Measurements from ENCODE around the gene NCAM1.

NCAM1 gene

GRCh38 chr11:112996994-112997393, 35.8 kb downstream of the NCAM1 start:
- no peak overlapping the region for H3K4ac ChIP-seq (ENCODE audit: low read length)
- no peak overlapping the region for H3K23ac ChIP-seq (ENCODE audit: low read depth, low read length, poor library complexity)
- no peaks in the 10 kb centered on the region for H3K79me1 ChIP-seq (ENCODE audit: low read depth, low read length)
- no CpG with 5 or more reads among the region's 2 CpGs for WGBS, 2 donors (ENCODE audit: extremely low coverage in 2 of 2, insufficient read length in 2 of 2, insufficient replicate concordance in 1 of 2)
- no peaks in the 10 kb centered on the region for H3K27me3 ChIP-seq (ENCODE audit: control insufficient read depth in 3 of 3, insufficient read depth in 3 of 3, low read depth in 1 of 3, low read length in 3 of 3)
- H2AK5ac ChIP-seq (ENCODE audit: low read depth, low read length): no peak overlapping the region
- H3K18ac ChIP-seq (ENCODE audit: low read length): no peak overlapping the region
- H2BK120ac ChIP-seq (ENCODE audit: low read depth, low read length): no peak overlapping the region
- H2BK15ac ChIP-seq (ENCODE audit: low read length): no peak overlapping the region
- H2BK5ac ChIP-seq (ENCODE audit: low read length): no peak overlapping the region
- DNase-seq (ENCODE audit: low spot score): no peak
- H3K36me3 ChIP-seq (replicated peaks in 1 of 2; ENCODE audit: control insufficient read depth in 2 of 2, insufficient read depth in 2 of 2, low read length in 2 of 2): no peaks in the 10 kb centered on the region
- peaks cover 0 to 2% of the 10 kb centered on the region in 2 donors for H3K9me3 ChIP-seq (replicated peaks in 1 of 2; ENCODE audit: control insufficient read depth in 2 of 2, insufficient read depth in 1 of 2, low read depth in 1 of 2, low read length in 2 of 2)
- H4K8ac ChIP-seq (ENCODE audit: low read depth, low read length): no peak overlapping the region
- H3K27ac ChIP-seq (replicated peaks; ENCODE audit: low read length): no peak overlapping the region
- H3K4me1 ChIP-seq (ENCODE audit: control insufficient read depth in 2 of 2, insufficient read depth in 1 of 2, low read depth in 1 of 2, low read length in 2 of 2): peaks cover 0 to 5% of the 10 kb centered on the region in 2 donors
- H3K4me2 ChIP-seq (ENCODE audit: insufficient read depth, low read length, poor library complexity, severe bottlenecking): no peak overlapping the region
- H4K91ac ChIP-seq (ENCODE audit: low read depth, low read length, poor library complexity): no peak overlapping the region
- no peak overlapping the region for H2AFZ ChIP-seq (ENCODE audit: low read length)
- H3K9ac ChIP-seq (ENCODE audit: low read depth, low read length, poor library complexity): no peak overlapping the region
- H3K4me3 ChIP-seq (ENCODE audit: low read length in 2 of 2): no peak overlapping the region
- H2BK12ac ChIP-seq (ENCODE audit: low read length): no peak overlapping the region
- H3K14ac ChIP-seq (ENCODE audit: low read length): no peak overlapping the region

DNA sequence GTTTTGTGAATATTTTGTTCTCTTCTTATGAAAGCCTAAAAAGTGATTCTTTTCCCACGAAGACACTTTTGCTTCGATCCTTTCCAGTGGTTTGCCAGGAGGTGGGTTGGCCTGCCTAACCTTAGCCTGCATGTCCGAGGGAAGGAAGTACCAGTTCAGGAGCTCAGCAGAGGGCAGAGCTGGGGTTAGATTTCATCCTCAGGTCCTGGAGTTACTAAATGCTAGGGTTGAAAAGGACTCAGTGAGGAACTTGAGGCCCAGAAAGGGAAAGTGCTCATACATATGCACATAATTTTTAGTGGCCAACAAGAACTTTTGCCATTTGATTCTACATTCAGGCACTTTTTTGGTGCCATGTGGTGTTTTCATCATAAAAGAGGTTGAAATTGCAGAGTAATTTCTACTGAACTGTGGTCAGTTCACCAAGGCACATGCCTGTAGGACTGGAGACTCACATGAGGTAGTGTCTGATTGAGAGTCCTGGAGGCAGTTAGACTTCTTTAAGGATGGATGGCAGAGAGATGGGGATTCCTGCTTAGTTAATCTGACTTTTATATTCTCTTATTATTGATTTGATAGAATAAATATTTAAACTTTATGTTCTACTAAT, 36.7 kb downstream of the NCAM1 start:
- H3K4me3 ChIP-seq (ENCODE audit: low read length in 2 of 2): no peak overlapping the region
- H3K4ac ChIP-seq (ENCODE audit: low read length): no peak overlapping the region
- H3K18ac ChIP-seq (ENCODE audit: low read length): no peak overlapping the region
- no peak overlapping the region for H2BK120ac ChIP-seq (ENCODE audit: low read depth, low read length)
- no peak overlapping the region for H2BK5ac ChIP-seq (ENCODE audit: low read length)
- H3K9me3 ChIP-seq (replicated peaks in 1 of 2; ENCODE audit: control insufficient read depth in 2 of 2, insufficient read depth in 1 of 2, low read depth in 1 of 2, low read length in 2 of 2): peaks cover 0 to 2% of the 10 kb centered on the region in 2 donors
- H4K91ac ChIP-seq (ENCODE audit: low read depth, low read length, poor library complexity): no peak overlapping the region
- no peak overlapping the region for H3K9ac ChIP-seq (ENCODE audit: low read depth, low read length, poor library complexity)
- H3K27me3 ChIP-seq (ENCODE audit: control insufficient read depth in 3 of 3, insufficient read depth in 3 of 3, low read depth in 1 of 3, low read length in 3 of 3): no peaks in the 10 kb centered on the region
- no peak overlapping the region for H3K14ac ChIP-seq (ENCODE audit: low read length)
- no peak overlapping the region for H3K23ac ChIP-seq (ENCODE audit: low read depth, low read length, poor library complexity)
- H2AFZ ChIP-seq (ENCODE audit: low read length): no peak overlapping the region
- no peak overlapping the region for H2AK5ac ChIP-seq (ENCODE audit: low read depth, low read length)
- no peak overlapping the region for H3K4me2 ChIP-seq (ENCODE audit: insufficient read depth, low read length, poor library complexity, severe bottlenecking)
- no peak for DNase-seq (ENCODE audit: low spot score)
- no peak overlapping the region for H2BK12ac ChIP-seq (ENCODE audit: low read length)
- no CpG with 5 or more reads among the region's 3 CpGs for WGBS, 2 donors (ENCODE audit: extremely low coverage in 2 of 2, insufficient read length in 2 of 2, insufficient replicate concordance in 1 of 2)
- H3K79me1 ChIP-seq (ENCODE audit: low read depth, low read length): no peaks in the 10 kb centered on the region
- no peak overlapping the region for H4K8ac ChIP-seq (ENCODE audit: low read depth, low read length)
- no peaks in the 10 kb centered on the region for H3K36me3 ChIP-seq (replicated peaks in 1 of 2; ENCODE audit: control insufficient read depth in 2 of 2, insufficient read depth in 2 of 2, low read length in 2 of 2)
- peaks cover 0 to 5% of the 10 kb centered on the region in 2 donors for H3K4me1 ChIP-seq (ENCODE audit: control insufficient read depth in 2 of 2, insufficient read depth in 1 of 2, low read depth in 1 of 2, low read length in 2 of 2)
- no peak overlapping the region for H2BK15ac ChIP-seq (ENCODE audit: low read length)
- no peak overlapping the region for H3K27ac ChIP-seq (replicated peaks; ENCODE audit: low read length)

DNA sequence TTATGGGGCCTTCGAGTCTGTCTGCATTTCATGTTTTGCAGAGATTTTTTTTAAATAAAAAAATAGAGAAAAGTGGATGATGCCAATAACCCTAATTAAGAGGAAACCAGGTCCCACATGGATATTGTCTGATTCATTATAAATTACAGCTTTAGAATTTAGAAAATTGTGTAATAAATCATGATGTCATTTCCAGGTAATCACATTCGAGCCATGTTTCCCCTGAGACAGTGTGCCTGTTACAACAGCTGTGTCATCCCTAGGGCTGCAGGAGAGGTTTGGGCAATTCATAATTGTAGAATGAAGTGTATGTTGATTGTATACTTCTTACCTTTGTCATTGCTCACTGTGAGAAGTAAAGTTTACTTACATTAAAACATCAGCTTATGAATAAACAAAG, 38.3 kb downstream of the NCAM1 start:
- Histone ChIP-seq H2BK5ac (ENCODE audit: low read length) (no peak overlapping the region), H2BK15ac (ENCODE audit: low read length) (no peak overlapping the region), H2BK12ac (ENCODE audit: low read length) (no peak overlapping the region), H4K91ac (ENCODE audit: low read depth, low read length, poor library complexity) (no peak overlapping the region), H3K23ac (ENCODE audit: low read depth, low read length, poor library complexity) (no peak overlapping the region), H2BK120ac (ENCODE audit: low read depth, low read length) (no peak overlapping the region), H3K36me3 (replicated peaks in 1 of 2; ENCODE audit: control insufficient read depth in 2 of 2, insufficient read depth in 2 of 2, low read length in 2 of 2) (no peaks in the 10 kb centered on the region), H3K27ac (replicated peaks; ENCODE audit: low read length) (no peak overlapping the region), H3K9me3 (replicated peaks in 1 of 2; ENCODE audit: control insufficient read depth in 2 of 2, insufficient read depth in 1 of 2, low read depth in 1 of 2, low read length in 2 of 2) (no peaks in the 10 kb centered on the region), H3K27me3 (ENCODE audit: control insufficient read depth in 3 of 3, insufficient read depth in 3 of 3, low read depth in 1 of 3, low read length in 3 of 3) (no peaks in the 10 kb centered on the region), H3K4me1 (ENCODE audit: control insufficient read depth in 2 of 2, insufficient read depth in 1 of 2, low read depth in 1 of 2, low read length in 2 of 2) (peaks cover 0 to 5% of the 10 kb centered on the region in 2 donors), H4K8ac (ENCODE audit: low read depth, low read length) (no peak overlapping the region), H2AFZ (ENCODE audit: low read length) (no peak overlapping the region), H2AK5ac (ENCODE audit: low read depth, low read length) (no peak overlapping the region), H3K4ac (ENCODE audit: low read length) (no peak overlapping the region), H3K79me1 (ENCODE audit: low read depth, low read length) (no peaks in the 10 kb centered on the region), H3K4me2 (ENCODE audit: insufficient read depth, low read length, poor library complexity, severe bottlenecking) (no peak overlapping the region), H3K9ac (ENCODE audit: low read depth, low read length, poor library complexity) (no peak overlapping the region), H3K4me3 (ENCODE audit: low read length in 2 of 2) (no peak overlapping the region), H3K18ac (ENCODE audit: low read length) (no peak overlapping the region), H3K14ac (ENCODE audit: low read length) (no peak overlapping the region)
- WGBS, 2 donors (ENCODE audit: extremely low coverage in 2 of 2, insufficient read length in 2 of 2, insufficient replicate concordance in 1 of 2): no CpG with 5 or more reads among the region's 2 CpGs
- no peak for DNase-seq (ENCODE audit: low spot score)

GRCh38 chr11:113001709-113002108, 40.5 kb downstream of the NCAM1 start:
- Histone ChIP-seq H2BK15ac (ENCODE audit: low read length) (no peak overlapping the region), H2BK12ac (ENCODE audit: low read length) (no peak overlapping the region), H3K9me3 (replicated peaks in 1 of 2; ENCODE audit: control insufficient read depth in 2 of 2, insufficient read depth in 1 of 2, low read depth in 1 of 2, low read length in 2 of 2) (no peaks in the 10 kb centered on the region), H3K4me1 (ENCODE audit: control insufficient read depth in 2 of 2, insufficient read depth in 1 of 2, low read depth in 1 of 2, low read length in 2 of 2) (peaks cover 0 to 4% of the 10 kb centered on the region in 2 donors), H3K14ac (ENCODE audit: low read length) (no peak overlapping the region), H3K4me3 (ENCODE audit: low read length in 2 of 2) (no peak overlapping the region), H3K27ac (replicated peaks; ENCODE audit: low read length) (no peak overlapping the region), H2AK5ac (ENCODE audit: low read depth, low read length) (no peak overlapping the region), H3K18ac (ENCODE audit: low read length) (no peak overlapping the region), H4K91ac (ENCODE audit: low read depth, low read length, poor library complexity) (no peak overlapping the region), H3K4me2 (ENCODE audit: insufficient read depth, low read length, poor library complexity, severe bottlenecking) (no peak overlapping the region), H4K8ac (ENCODE audit: low read depth, low read length) (no peak overlapping the region), H2BK120ac (ENCODE audit: low read depth, low read length) (no peak overlapping the region), H2AFZ (ENCODE audit: low read length) (no peak overlapping the region), H3K9ac (ENCODE audit: low read depth, low read length, poor library complexity) (no peak overlapping the region), H3K23ac (ENCODE audit: low read depth, low read length, poor library complexity) (no peak overlapping the region), H3K36me3 (replicated peaks in 1 of 2; ENCODE audit: control insufficient read depth in 2 of 2, insufficient read depth in 2 of 2, low read length in 2 of 2) (no peaks in the 10 kb centered on the region), H3K79me1 (ENCODE audit: low read depth, low read length) (no peaks in the 10 kb centered on the region), H3K4ac (ENCODE audit: low read length) (no peak overlapping the region), H3K27me3 (ENCODE audit: control insufficient read depth in 3 of 3, insufficient read depth in 3 of 3, low read depth in 1 of 3, low read length in 3 of 3) (no peaks in the 10 kb centered on the region), H2BK5ac (ENCODE audit: low read length) (no peak overlapping the region)
- no CpG with 5 or more reads among the region's 5 CpGs for WGBS, 2 donors (ENCODE audit: extremely low coverage in 2 of 2, insufficient read length in 2 of 2, insufficient replicate concordance in 1 of 2)
- DNase-seq (ENCODE audit: low spot score): no peak

Data from neuronal stem cell (in vitro differentiated cells).